NB4 (cell line): ENCODE measurements around the gene CENATAC.

ENCODE experiments used
- MYC ChIP-seq: IDR thresholded peaks from 2 replicates; pipeline ENCODE4 v1.6.1; 2011; ENCODE audit warnings: low read depth, low read length
- POLR2A ChIP-seq: IDR thresholded peaks from 2 replicates; pipeline ENCODE4 v1.6.1; 2011; ENCODE audit warnings: mild to moderate bottlenecking; ENCODE audit not compliant: insufficient read length; ENCODE audit errors: extremely low read depth
- TF ChIP-seq, protein P1 (sequence below): IDR thresholded peaks from one replicate; pipeline ENCODE4 v1.5.1; 2012; ENCODE audit warnings: low read depth, low read length
- TF ChIP-seq, protein P2 (sequence below): IDR thresholded peaks from 2 replicates; pipeline ENCODE4 v1.6.1; 2011; ENCODE audit warnings: low read depth, low read length

DNA sequence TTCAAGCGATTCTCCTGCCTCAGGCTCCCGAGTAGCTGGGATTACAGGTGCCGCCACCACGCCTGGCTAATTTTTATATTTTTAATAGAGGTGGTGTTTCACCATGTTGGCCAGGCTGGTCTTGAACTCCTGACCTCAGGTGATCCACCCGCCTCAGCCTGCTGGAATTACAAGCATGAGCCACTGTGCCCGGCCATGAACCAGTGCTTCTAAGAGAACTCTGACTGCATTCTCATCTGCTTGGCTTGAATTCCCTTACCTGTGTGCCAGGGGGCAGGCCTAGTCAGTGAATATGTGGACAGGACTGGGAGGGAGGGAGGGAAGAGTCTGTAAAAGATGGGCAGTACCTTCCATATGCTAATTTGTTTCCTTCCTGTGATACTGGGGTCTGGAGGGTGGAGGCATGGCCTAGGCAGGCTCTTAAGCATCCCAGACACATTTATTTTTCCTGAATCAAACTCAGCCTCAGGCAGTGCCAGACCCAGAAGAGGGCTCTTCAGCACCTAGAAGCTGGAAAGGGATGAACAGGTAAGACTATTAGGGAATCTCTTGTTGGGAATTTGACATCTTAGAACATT is 13.6 kb downstream of the CENATAC start:
- TF ChIP-seq, protein P1, sequence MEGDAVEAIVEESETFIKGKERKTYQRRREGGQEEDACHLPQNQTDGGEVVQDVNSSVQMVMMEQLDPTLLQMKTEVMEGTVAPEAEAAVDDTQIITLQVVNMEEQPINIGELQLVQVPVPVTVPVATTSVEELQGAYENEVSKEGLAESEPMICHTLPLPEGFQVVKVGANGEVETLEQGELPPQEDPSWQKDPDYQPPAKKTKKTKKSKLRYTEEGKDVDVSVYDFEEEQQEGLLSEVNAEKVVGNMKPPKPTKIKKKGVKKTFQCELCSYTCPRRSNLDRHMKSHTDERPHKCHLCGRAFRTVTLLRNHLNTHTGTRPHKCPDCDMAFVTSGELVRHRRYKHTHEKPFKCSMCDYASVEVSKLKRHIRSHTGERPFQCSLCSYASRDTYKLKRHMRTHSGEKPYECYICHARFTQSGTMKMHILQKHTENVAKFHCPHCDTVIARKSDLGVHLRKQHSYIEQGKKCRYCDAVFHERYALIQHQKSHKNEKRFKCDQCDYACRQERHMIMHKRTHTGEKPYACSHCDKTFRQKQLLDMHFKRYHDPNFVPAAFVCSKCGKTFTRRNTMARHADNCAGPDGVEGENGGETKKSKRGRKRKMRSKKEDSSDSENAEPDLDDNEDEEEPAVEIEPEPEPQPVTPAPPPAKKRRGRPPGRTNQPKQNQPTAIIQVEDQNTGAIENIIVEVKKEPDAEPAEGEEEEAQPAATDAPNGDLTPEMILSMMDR, result no peak
- TF ChIP-seq POLR2A (no peak), MYC (no peak)
- TF ChIP-seq, protein P2, sequence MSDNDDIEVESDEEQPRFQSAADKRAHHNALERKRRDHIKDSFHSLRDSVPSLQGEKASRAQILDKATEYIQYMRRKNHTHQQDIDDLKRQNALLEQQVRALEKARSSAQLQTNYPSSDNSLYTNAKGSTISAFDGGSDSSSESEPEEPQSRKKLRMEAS, result no peak
